GM23338 (cell line): ENCODE data around the gene AMPH. TPM values are rescaled to one million over a fixed set of nuclear protein-coding genes. Genes with fewer than 3 reads are reported as not detected.

ENCODE experiments used
- ATAC-seq: fragments of 200-7000 bp; cut with Tn5 transposase; 3 replicates; pipeline ENCODE4 v1.9.1; 2020
- DNase-seq: peaks from one replicate; pipeline ENCODE4 v3.0.0-alpha.2; 2015; ENCODE audit warnings: low spot score
- H2AFZ ChIP-seq: fragments of 200-600 bp; sonication (generic); 2 replicates; pipeline ENCODE4 v1.8.0; 2016; ENCODE audit warnings: antibody characterized with exemption, mild to moderate bottlenecking, moderate library complexity
- H3F3A ChIP-seq: fragments of 200-600 bp; sonication (generic); replicated peaks from 2 replicates; pipeline ENCODE4 v1.8.0; 2017; ENCODE audit warnings: antibody characterized with exemption, mixed run types, low read depth
- H3K27ac ChIP-seq: fragments of 200-600 bp; sonication (generic); 2 replicates; pipeline ENCODE4 v1.6.1; 2016; ENCODE audit warnings: low read depth
- H3K27me3 ChIP-seq: fragments of 200-600 bp; sonication (generic); 2 replicates; pipeline ENCODE4 v1.8.0; 2016; ENCODE audit warnings: mild to moderate bottlenecking, mixed run types, moderate library complexity; ENCODE audit not compliant: insufficient read depth
- H3K36me3 ChIP-seq: fragments of 200-600 bp; sonication (generic); 2 replicates; pipeline ENCODE4 v1.8.0; 2016; ENCODE audit warnings: mild to moderate bottlenecking; ENCODE audit not compliant: insufficient read depth
- H3K4me1 ChIP-seq: fragments of 200-600 bp; sonication (generic); 2 replicates; pipeline ENCODE4 v1.8.0; 2016; ENCODE audit warnings: mild to moderate bottlenecking, moderate library complexity; ENCODE audit not compliant: insufficient read depth
- H3K4me2 ChIP-seq: fragments of 200-600 bp; sonication (generic); 2 replicates; pipeline ENCODE4 v1.7.1; 2017; ENCODE audit warnings: mixed run types
- H3K4me3 ChIP-seq: fragments of 200-600 bp; sonication (generic); 2 replicates; pipeline ENCODE4 v1.6.1; 2016; ENCODE audit warnings: mixed run types
- H3K79me2 ChIP-seq: fragments of 200-600 bp; sonication (generic); replicated peaks from 2 replicates; pipeline ENCODE4 v1.8.0; 2017; ENCODE audit warnings: mild to moderate bottlenecking; ENCODE audit not compliant: insufficient read depth
- H3K9me2 ChIP-seq: fragments of 200-600 bp; sonication (generic); 2 replicates; pipeline ENCODE4 v1.8.0; 2017; ENCODE audit not compliant: insufficient read depth
- H4K20me1 ChIP-seq: fragments of 200-600 bp; sonication (generic); replicated peaks from 2 replicates; pipeline ENCODE4 v1.8.0; 2017; ENCODE audit warnings: mild to moderate bottlenecking; ENCODE audit not compliant: insufficient read depth
- H3K27ac Mint-ChIP-seq: 2 replicates; pipeline ENCODE4 v1.8.0; 2020; ENCODE audit warnings: inconsistent platforms, mild to moderate bottlenecking, moderate library complexity, mixed read lengths
- H3K27me3 Mint-ChIP-seq: 3 replicates; pipeline ENCODE4 v1.8.0; 2022; ENCODE audit warnings: low read depth, mild to moderate bottlenecking, moderate library complexity, mixed read lengths, inconsistent platforms; ENCODE audit not compliant: insufficient read depth, poor library complexity
- H3K36me3 Mint-ChIP-seq: 3 replicates; pipeline ENCODE4 v1.8.0; 2021; ENCODE audit warnings: low read depth, mild to moderate bottlenecking, inconsistent platforms, moderate library complexity, mixed read lengths
- H3K4me1 Mint-ChIP-seq: 3 replicates; pipeline ENCODE4 v1.8.0; 2020; ENCODE audit warnings: mild to moderate bottlenecking, inconsistent platforms, mixed read lengths
- H3K4me3 Mint-ChIP-seq: 3 replicates; pipeline ENCODE4 v1.8.0; 2021; ENCODE audit warnings: moderate library complexity, mild to moderate bottlenecking, inconsistent platforms, mixed read lengths
- H3K9me3 Mint-ChIP-seq: 3 replicates; pipeline ENCODE4 v1.8.0; 2020; ENCODE audit warnings: moderate library complexity, mild to moderate bottlenecking, inconsistent platforms, mixed read lengths
- CREB1 ChIP-seq: fragments of 250-450 bp; sonication (Bioruptor Pico); IDR thresholded peaks from 2 replicates; pipeline ENCODE4 v1.5.0; 2020; ENCODE audit warnings: low read depth, mild to moderate bottlenecking, moderate library complexity
- EZH2 ChIP-seq: fragments of 200-600 bp; sonication (generic); IDR thresholded peaks from one replicate; pipeline ENCODE4 v1.8.0; 2017; ENCODE audit warnings: antibody characterized with exemption, mild to moderate bottlenecking, low read depth; ENCODE audit not compliant: unreplicated experiment
- EZH2phosphoT487 ChIP-seq: fragments of 200-600 bp; sonication (generic); IDR thresholded peaks from one replicate; pipeline ENCODE4 v1.8.1; 2018; ENCODE audit warnings: antibody characterized with exemption; ENCODE audit not compliant: unreplicated experiment
- JUNB ChIP-seq: IDR thresholded peaks from one replicate; pipeline ENCODE4 v1.6.1; 2016; ENCODE audit warnings: antibody characterized with exemption; ENCODE audit not compliant: unreplicated experiment
- NANOG ChIP-seq: IDR thresholded peaks from 2 replicates; pipeline ENCODE4 v1.6.1; 2016; ENCODE audit warnings: antibody characterized with exemption, borderline replicate concordance
- POLR2AphosphoS5 ChIP-seq: IDR thresholded peaks from 2 replicates; pipeline ENCODE4 v1.6.1; 2016; ENCODE audit warnings: antibody characterized with exemption, low read depth
- STAT1 ChIP-seq: IDR thresholded peaks from one replicate; pipeline ENCODE4 v1.6.1; 2016; ENCODE audit warnings: antibody characterized with exemption; ENCODE audit not compliant: unreplicated experiment
- ZNF114 ChIP-seq: fragments of 250-450 bp; sonication (Bioruptor Pico); IDR thresholded peaks from 2 replicates; pipeline ENCODE4 v1.5.0; 2020; ENCODE audit warnings: mild to moderate bottlenecking, moderate library complexity
- ZNF331 ChIP-seq: fragments of 250-450 bp; sonication (Bioruptor Pico); IDR thresholded peaks from 2 replicates; pipeline ENCODE4 v1.5.0; 2020; ENCODE audit warnings: low read depth, mild to moderate bottlenecking, moderate library complexity
- polyA plus RNA-seq: library from polyadenylated mRNA; unstranded; fragments of >200 nt; fragmentation: Nextera tagmentation; extraction: Ambion mirVana; gene quantifications from 2 replicates; pipeline ENCODE4 v1.2.1, GENCODE V29; 2016
- total RNA-seq: library from RNA; depleted of rRNA; stranded (reverse); fragments of >200 nt; shearing (Covaris generic); gene quantifications from 2 replicates; pipeline ENCODE4 v1.2.3, GENCODE V29; 2014
- TF ChIP-seq, protein P1 (sequence below): fragments of 250-450 bp; sonication (Bioruptor Pico); IDR thresholded peaks from 2 replicates; pipeline ENCODE4 v1.5.0; 2020; ENCODE audit warnings: mild to moderate bottlenecking, moderate library complexity
- TF ChIP-seq, protein P2 (sequence below): IDR thresholded peaks from 2 replicates; pipeline ENCODE4 v1.6.1; 2016; ENCODE audit warnings: antibody characterized with exemption
- TF ChIP-seq, protein P3 (sequence below), 2 experiments: fragments of 200-600 bp in 1 of 2; sonication (generic) in 1 of 2; conservative IDR thresholded peaks; 2 replicates each; pipeline versions ENCODE4 v1.5.1 to v1.6.1; 2016 to 2017; ENCODE audit warnings: antibody characterized with exemption in 2 of 2, low read depth in 2 of 2, mild to moderate bottlenecking in 2 of 2, moderate library complexity in 1 of 2
- TF ChIP-seq, protein P4 (sequence below): IDR thresholded peaks from one replicate; pipeline ENCODE4 v1.6.1; 2018; ENCODE audit warnings: antibody characterized with exemption; ENCODE audit not compliant: unreplicated experiment

Gene AMPH
- total and polyA plus RNA-seq, 2 experiments from 2014 or later: 4.8 to 10.2 TPM

DNA sequence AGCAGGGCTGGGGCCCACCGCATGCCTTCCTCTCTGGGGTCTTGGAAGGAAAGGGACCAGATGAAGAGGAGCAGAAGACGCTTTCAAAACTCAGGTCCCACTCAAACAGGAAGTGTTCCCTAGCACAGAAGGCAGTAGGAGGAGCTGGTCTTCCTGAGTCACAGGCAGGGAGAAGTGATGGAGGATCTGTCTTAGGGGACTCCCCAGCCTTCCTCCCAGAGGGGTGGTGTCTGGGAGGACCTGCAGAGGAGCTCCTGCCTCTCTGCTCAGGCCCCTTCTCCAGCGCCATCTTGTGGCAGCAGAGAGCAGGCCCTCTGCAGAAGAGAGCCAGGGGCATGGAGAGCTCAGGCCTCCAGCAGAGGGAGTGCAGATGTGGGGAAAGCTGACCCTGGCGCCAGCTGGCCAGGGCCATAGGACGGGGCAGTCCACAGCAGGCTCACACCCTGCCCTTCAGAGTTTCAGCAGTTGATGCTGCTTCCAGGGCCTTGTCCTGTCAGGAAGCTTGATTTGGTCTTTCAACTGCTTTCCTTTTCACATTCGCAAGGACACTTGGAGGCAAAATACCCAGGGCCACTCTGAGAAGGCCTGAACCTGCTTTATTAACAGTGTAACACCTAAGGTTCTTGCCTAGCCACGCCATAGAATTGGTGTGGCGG is 295.6 kb downstream of the AMPH start:
- peak; percentile 87 for ATAC-seq
- no peaks in the 10 kb centered on the region for H3K9me3 Mint-ChIP-seq
- peak overlapping the region; percentile 69 for H3K27ac Mint-ChIP-seq
- no peak overlapping the region; the same call in 2 of the 3 replicates for H3K4me3 Mint-ChIP-seq
- Histone ChIP-seq H4K20me1 (no peaks in the 10 kb centered on the region), H2AFZ (peak overlapping the region; percentile 94), H3K36me3 (no peaks in the 10 kb centered on the region), H3K27me3 (no peaks in the 10 kb centered on the region), H3K4me3 (no peak overlapping the region), H3K27ac (0 out of 2 replicates have a peak overlapping the region, but pooled peaks have one; percentile 72), H3K4me2 (peak overlapping the region; percentile 60; the same call in 1 of the 2 replicates), H3K9me2 (no peaks in the 10 kb centered on the region), H3F3A (no peaks in the 10 kb centered on the region), H3K4me1 (peaks cover 10% of the 10 kb centered on the region), H3K79me2 (no peaks in the 10 kb centered on the region)
- DNase-seq: peak; percentile 96
- no peaks in the 10 kb centered on the region for H3K27me3 Mint-ChIP-seq
- peaks cover 32% of the 10 kb centered on the region for H3K4me1 Mint-ChIP-seq
- H3K36me3 Mint-ChIP-seq: no peaks in the 10 kb centered on the region
- no peak for TF ChIP-seq EZH2
- TF ChIP-seq JUNB: no peak
- TF ChIP-seq ZNF114 (CRISPR knock-in tag): no peak
- TF ChIP-seq CREB1: no peak
- TF ChIP-seq, protein P1, sequence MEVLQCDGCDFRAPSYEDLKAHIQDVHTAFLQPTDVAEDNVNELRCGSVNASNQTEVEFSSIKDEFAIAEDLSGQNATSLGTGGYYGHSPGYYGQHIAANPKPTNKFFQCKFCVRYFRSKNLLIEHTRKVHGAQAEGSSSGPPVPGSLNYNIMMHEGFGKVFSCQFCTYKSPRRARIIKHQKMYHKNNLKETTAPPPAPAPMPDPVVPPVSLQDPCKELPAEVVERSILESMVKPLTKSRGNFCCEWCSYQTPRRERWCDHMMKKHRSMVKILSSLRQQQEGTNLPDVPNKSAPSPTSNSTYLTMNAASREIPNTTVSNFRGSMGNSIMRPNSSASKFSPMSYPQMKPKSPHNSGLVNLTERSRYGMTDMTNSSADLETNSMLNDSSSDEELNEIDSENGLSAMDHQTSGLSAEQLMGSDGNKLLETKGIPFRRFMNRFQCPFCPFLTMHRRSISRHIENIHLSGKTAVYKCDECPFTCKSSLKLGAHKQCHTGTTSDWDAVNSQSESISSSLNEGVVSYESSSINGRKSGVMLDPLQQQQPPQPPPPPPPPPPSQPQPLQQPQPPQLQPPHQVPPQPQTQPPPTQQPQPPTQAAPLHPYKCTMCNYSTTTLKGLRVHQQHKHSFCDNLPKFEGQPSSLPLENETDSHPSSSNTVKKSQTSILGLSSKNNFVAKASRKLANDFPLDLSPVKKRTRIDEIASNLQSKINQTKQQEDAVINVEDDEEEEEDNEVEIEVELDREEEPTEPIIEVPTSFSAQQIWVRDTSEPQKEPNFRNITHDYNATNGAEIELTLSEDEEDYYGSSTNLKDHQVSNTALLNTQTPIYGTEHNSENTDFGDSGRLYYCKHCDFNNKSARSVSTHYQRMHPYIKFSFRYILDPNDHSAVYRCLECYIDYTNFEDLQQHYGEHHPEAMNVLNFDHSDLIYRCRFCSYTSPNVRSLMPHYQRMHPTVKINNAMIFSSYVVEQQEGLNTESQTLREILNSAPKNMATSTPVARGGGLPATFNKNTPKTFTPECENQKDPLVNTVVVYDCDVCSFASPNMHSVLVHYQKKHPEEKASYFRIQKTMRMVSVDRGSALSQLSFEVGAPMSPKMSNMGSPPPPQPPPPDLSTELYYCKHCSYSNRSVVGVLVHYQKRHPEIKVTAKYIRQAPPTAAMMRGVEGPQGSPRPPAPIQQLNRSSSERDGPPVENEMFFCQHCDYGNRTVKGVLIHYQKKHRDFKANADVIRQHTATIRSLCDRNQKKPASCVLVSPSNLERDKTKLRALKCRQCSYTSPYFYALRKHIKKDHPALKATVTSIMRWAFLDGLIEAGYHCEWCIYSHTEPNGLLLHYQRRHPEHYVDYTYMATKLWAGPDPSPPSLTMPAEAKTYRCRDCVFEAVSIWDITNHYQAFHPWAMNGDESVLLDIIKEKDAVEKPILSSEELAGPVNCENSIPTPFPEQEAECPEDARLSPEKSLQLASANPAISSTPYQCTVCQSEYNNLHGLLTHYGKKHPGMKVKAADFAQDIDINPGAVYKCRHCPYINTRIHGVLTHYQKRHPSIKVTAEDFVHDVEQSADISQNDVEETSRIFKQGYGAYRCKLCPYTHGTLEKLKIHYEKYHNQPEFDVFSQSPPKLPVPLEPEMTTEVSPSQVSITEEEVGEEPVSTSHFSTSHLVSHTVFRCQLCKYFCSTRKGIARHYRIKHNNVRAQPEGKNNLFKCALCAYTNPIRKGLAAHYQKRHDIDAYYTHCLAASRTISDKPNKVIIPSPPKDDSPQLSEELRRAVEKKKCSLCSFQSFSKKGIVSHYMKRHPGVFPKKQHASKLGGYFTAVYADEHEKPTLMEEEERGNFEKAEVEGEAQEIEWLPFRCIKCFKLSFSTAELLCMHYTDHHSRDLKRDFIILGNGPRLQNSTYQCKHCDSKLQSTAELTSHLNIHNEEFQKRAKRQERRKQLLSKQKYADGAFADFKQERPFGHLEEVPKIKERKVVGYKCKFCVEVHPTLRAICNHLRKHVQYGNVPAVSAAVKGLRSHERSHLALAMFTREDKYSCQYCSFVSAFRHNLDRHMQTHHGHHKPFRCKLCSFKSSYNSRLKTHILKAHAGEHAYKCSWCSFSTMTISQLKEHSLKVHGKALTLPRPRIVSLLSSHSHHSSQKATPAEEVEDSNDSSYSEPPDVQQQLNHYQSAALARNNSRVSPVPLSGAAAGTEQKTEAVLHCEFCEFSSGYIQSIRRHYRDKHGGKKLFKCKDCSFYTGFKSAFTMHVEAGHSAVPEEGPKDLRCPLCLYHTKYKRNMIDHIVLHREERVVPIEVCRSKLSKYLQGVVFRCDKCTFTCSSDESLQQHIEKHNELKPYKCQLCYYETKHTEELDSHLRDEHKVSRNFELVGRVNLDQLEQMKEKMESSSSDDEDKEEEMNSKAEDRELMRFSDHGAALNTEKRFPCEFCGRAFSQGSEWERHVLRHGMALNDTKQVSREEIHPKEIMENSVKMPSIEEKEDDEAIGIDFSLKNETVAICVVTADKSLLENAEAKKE (CRISPR knock-in tag): peak; percentile 90
- no peak for TF ChIP-seq POLR2AphosphoS5
- TF ChIP-seq, protein P2, sequence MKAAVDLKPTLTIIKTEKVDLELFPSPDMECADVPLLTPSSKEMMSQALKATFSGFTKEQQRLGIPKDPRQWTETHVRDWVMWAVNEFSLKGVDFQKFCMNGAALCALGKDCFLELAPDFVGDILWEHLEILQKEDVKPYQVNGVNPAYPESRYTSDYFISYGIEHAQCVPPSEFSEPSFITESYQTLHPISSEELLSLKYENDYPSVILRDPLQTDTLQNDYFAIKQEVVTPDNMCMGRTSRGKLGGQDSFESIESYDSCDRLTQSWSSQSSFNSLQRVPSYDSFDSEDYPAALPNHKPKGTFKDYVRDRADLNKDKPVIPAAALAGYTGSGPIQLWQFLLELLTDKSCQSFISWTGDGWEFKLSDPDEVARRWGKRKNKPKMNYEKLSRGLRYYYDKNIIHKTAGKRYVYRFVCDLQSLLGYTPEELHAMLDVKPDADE: no peak
- no peak for TF ChIP-seq STAT1
- TF ChIP-seq ZNF331 (CRISPR knock-in tag): peak; percentile 11; the same call in 1 of the 2 replicates
- no peak for TF ChIP-seq EZH2phosphoT487
- TF ChIP-seq NANOG: no peak
- TF ChIP-seq, protein P3, sequence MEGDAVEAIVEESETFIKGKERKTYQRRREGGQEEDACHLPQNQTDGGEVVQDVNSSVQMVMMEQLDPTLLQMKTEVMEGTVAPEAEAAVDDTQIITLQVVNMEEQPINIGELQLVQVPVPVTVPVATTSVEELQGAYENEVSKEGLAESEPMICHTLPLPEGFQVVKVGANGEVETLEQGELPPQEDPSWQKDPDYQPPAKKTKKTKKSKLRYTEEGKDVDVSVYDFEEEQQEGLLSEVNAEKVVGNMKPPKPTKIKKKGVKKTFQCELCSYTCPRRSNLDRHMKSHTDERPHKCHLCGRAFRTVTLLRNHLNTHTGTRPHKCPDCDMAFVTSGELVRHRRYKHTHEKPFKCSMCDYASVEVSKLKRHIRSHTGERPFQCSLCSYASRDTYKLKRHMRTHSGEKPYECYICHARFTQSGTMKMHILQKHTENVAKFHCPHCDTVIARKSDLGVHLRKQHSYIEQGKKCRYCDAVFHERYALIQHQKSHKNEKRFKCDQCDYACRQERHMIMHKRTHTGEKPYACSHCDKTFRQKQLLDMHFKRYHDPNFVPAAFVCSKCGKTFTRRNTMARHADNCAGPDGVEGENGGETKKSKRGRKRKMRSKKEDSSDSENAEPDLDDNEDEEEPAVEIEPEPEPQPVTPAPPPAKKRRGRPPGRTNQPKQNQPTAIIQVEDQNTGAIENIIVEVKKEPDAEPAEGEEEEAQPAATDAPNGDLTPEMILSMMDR (conservative IDR thresholded peaks at IDR 0.05; ENCODE audit: low read depth in 2 of 2): peak; percentile 89 to 100
- TF ChIP-seq, protein P4, sequence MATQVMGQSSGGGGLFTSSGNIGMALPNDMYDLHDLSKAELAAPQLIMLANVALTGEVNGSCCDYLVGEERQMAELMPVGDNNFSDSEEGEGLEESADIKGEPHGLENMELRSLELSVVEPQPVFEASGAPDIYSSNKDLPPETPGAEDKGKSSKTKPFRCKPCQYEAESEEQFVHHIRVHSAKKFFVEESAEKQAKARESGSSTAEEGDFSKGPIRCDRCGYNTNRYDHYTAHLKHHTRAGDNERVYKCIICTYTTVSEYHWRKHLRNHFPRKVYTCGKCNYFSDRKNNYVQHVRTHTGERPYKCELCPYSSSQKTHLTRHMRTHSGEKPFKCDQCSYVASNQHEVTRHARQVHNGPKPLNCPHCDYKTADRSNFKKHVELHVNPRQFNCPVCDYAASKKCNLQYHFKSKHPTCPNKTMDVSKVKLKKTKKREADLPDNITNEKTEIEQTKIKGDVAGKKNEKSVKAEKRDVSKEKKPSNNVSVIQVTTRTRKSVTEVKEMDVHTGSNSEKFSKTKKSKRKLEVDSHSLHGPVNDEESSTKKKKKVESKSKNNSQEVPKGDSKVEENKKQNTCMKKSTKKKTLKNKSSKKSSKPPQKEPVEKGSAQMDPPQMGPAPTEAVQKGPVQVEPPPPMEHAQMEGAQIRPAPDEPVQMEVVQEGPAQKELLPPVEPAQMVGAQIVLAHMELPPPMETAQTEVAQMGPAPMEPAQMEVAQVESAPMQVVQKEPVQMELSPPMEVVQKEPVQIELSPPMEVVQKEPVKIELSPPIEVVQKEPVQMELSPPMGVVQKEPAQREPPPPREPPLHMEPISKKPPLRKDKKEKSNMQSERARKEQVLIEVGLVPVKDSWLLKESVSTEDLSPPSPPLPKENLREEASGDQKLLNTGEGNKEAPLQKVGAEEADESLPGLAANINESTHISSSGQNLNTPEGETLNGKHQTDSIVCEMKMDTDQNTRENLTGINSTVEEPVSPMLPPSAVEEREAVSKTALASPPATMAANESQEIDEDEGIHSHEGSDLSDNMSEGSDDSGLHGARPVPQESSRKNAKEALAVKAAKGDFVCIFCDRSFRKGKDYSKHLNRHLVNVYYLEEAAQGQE: no peak
